HepG2 (cell line): ENCODE measurements around the gene MOV10L1.

Experiments
- AKAP8 ChIP-seq: sonication (generic); formaldehyde crosslinking; IDR thresholded peaks from 2 replicates; pipeline ENCODE4 v1.5.1; 2020; ENCODE audit warnings: mild to moderate bottlenecking, missing genetic modification reagents
- CEBPZ ChIP-seq: IDR thresholded peaks from 2 replicates; pipeline ENCODE4 v1.6.1; 2012; ENCODE audit warnings: low read length, improper control_type of control experiment
- GATAD1 ChIP-seq: IDR thresholded peaks from 2 replicates; pipeline ENCODE4 v1.6.1; 2016; ENCODE audit warnings: missing genetic modification reagents, missing compliant biosample characterization
- RAD21 ChIP-seq: fragments of 450-650 bp; formaldehyde crosslinking; IDR thresholded peaks from 2 replicates; pipeline ENCODE4 v1.5.0; 2020; ENCODE audit warnings: mild to moderate bottlenecking
- ZNF121 ChIP-seq: sonication (generic); formaldehyde crosslinking; IDR thresholded peaks from 2 replicates; pipeline ENCODE4 v1.5.0; 2020; ENCODE audit warnings: mild to moderate bottlenecking, missing genetic modification reagents
- ZNF639 ChIP-seq: conservative IDR thresholded peaks from 2 replicates; pipeline ENCODE4 v1.6.1; 2018; ENCODE audit warnings: missing genetic modification reagents
- ZNF710 ChIP-seq: sonication (generic); formaldehyde crosslinking; IDR thresholded peaks from 2 replicates; pipeline ENCODE4 v1.5.0; 2020; ENCODE audit warnings: mild to moderate bottlenecking, missing genetic modification reagents, borderline replicate concordance
- TF ChIP-seq, protein P1 (sequence below): sonication (generic); formaldehyde crosslinking; IDR thresholded peaks from 2 replicates; pipeline ENCODE4 v1.4.0; 2020; ENCODE audit warnings: missing genetic modification reagents, borderline replicate concordance
- TF ChIP-seq, protein P2 (sequence below): IDR thresholded peaks from 2 replicates; pipeline ENCODE4 v1.6.1; 2016; ENCODE audit warnings: low read depth, missing genetic modification reagents, missing compliant biosample characterization
- TF ChIP-seq, protein P3 (sequence below): sonication (generic); formaldehyde crosslinking; IDR thresholded peaks from 2 replicates; pipeline ENCODE4 v1.5.0; 2020; ENCODE audit warnings: mild to moderate bottlenecking, missing genetic modification reagents, moderate library complexity

DNA sequence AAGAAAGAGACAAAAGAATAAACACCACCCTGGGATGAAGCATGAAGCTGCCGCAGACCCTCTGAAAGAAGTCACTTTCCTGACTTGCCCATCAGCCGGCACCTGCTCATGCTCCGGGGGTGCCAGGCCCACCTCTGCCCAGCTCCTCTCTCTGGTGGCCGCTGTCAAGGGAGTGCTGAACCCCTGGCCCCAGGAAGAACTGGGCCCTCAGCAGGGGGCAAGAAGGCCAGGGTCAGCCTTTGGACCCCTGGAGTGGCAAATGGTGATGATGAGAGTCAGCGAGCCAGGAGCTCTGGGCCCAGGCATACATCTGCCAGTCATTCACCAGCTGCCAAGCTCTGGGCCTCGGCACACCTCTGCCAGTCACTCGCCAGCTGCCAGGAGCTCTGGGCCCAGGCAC lies 49.1 kb upstream of the MOV10L1 start:
- TF ChIP-seq CEBPZ (no peak), RAD21 (no peak), ZNF121 (CRISPR knock-in tag) (no peak), ZNF639 (CRISPR knock-in tag) (no peak), ZNF710 (CRISPR knock-in tag) (no peak), AKAP8 (CRISPR knock-in tag) (no peak), GATAD1 (CRISPR knock-in tag) (no peak)
- TF ChIP-seq, protein P1, sequence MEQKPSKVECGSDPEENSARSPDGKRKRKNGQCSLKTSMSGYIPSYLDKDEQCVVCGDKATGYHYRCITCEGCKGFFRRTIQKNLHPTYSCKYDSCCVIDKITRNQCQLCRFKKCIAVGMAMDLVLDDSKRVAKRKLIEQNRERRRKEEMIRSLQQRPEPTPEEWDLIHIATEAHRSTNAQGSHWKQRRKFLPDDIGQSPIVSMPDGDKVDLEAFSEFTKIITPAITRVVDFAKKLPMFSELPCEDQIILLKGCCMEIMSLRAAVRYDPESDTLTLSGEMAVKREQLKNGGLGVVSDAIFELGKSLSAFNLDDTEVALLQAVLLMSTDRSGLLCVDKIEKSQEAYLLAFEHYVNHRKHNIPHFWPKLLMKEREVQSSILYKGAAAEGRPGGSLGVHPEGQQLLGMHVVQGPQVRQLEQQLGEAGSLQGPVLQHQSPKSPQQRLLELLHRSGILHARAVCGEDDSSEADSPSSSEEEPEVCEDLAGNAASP (CRISPR knock-in tag), result no peak
- TF ChIP-seq, protein P2, sequence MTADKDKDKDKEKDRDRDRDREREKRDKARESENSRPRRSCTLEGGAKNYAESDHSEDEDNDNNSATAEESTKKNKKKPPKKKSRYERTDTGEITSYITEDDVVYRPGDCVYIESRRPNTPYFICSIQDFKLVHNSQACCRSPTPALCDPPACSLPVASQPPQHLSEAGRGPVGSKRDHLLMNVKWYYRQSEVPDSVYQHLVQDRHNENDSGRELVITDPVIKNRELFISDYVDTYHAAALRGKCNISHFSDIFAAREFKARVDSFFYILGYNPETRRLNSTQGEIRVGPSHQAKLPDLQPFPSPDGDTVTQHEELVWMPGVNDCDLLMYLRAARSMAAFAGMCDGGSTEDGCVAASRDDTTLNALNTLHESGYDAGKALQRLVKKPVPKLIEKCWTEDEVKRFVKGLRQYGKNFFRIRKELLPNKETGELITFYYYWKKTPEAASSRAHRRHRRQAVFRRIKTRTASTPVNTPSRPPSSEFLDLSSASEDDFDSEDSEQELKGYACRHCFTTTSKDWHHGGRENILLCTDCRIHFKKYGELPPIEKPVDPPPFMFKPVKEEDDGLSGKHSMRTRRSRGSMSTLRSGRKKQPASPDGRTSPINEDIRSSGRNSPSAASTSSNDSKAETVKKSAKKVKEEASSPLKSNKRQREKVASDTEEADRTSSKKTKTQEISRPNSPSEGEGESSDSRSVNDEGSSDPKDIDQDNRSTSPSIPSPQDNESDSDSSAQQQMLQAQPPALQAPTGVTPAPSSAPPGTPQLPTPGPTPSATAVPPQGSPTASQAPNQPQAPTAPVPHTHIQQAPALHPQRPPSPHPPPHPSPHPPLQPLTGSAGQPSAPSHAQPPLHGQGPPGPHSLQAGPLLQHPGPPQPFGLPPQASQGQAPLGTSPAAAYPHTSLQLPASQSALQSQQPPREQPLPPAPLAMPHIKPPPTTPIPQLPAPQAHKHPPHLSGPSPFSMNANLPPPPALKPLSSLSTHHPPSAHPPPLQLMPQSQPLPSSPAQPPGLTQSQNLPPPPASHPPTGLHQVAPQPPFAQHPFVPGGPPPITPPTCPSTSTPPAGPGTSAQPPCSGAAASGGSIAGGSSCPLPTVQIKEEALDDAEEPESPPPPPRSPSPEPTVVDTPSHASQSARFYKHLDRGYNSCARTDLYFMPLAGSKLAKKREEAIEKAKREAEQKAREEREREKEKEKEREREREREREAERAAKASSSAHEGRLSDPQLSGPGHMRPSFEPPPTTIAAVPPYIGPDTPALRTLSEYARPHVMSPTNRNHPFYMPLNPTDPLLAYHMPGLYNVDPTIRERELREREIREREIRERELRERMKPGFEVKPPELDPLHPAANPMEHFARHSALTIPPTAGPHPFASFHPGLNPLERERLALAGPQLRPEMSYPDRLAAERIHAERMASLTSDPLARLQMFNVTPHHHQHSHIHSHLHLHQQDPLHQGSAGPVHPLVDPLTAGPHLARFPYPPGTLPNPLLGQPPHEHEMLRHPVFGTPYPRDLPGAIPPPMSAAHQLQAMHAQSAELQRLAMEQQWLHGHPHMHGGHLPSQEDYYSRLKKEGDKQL (CRISPR knock-in tag), result no peak
- TF ChIP-seq, protein P3, sequence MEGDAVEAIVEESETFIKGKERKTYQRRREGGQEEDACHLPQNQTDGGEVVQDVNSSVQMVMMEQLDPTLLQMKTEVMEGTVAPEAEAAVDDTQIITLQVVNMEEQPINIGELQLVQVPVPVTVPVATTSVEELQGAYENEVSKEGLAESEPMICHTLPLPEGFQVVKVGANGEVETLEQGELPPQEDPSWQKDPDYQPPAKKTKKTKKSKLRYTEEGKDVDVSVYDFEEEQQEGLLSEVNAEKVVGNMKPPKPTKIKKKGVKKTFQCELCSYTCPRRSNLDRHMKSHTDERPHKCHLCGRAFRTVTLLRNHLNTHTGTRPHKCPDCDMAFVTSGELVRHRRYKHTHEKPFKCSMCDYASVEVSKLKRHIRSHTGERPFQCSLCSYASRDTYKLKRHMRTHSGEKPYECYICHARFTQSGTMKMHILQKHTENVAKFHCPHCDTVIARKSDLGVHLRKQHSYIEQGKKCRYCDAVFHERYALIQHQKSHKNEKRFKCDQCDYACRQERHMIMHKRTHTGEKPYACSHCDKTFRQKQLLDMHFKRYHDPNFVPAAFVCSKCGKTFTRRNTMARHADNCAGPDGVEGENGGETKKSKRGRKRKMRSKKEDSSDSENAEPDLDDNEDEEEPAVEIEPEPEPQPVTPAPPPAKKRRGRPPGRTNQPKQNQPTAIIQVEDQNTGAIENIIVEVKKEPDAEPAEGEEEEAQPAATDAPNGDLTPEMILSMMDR (CRISPR knock-in tag), result no peak
